A204.1 (cell line): ENCODE results near the gene KMT2E.
A peak's percentile ranks its signal among the peaks of the same experiment; 100 is the strongest.

Experiments
- FAIRE-seq: peaks from 2 replicates; lab custom pipeline; 2012; peaks lifted over from hg19 to GRCh38; lab: Jason Lieb, UNC

The KMT2E gene

GRCh38 chr7:105084581-105084980 lies 70.6 kb downstream of the KMT2E start:
- peak; percentile 29 for FAIRE-seq

- FAIRE-seq: peak; percentile 97
These were observed 72.8 kb downstream of the KMT2E start for GRCh38 chr7:105086850-105087249.

- no peak for FAIRE-seq
These were observed 74.0 kb downstream of the KMT2E start for GRCh38 chr7:105087981-105088380.

DNA sequence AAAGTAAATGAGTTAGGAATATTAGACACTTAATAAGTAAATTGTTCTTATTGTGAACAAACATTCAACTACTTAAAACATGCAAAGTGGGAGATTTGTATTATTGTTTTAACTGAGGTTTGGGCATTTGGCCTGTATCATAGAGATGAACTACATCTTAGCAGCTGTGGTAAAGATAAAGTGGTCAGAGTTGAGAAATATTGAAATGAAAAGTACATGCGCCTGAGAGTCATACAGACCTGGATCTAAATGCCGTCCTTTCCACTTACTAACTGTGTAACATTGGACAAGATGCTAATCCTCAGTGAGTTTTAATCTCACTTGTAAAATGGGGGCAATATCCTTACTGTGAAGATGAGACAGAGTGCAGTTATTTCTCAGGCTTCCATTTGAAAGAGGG lies 74.5 kb downstream of the KMT2E start:
- no peak for FAIRE-seq

GRCh38 chr7:105094966-105095365 lies 81.0 kb downstream of the KMT2E start:
- no peak for FAIRE-seq

- no peak for FAIRE-seq
These were observed 82.3 kb downstream of the KMT2E start for GRCh38 chr7:105096306-105096705.

- no peak for FAIRE-seq
These were observed 83.6 kb downstream of the KMT2E start for GRCh38 chr7:105097619-105098018.

DNA sequence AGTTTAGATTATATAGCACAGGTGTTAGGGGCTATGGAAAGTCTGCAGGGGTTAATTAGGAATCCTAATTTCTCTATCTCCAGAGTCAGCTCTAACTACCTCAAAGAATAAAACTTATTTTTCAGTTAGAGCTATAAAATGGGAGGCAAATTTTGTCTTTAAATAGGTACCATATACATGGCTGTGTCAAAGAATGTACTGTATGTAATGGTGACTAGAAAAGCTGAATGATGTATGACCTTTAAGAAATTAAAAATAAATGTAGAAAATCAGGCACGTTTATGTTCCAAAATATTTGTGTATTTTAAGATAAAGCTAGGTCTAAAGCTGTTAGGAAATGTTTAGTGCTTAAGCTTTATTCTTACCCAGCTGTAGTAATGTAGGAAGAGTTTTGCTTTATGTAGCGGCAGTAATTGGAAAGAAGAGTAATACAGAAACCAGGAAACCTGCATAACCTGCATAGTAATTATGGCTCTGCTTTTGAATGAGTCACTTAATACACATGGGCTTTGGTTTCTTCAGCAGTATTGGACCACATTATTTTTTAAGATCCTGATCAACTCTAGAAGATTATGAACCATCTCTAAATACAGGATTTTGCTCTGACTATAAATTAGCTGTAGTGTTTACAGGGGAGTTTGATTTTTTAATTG lies 85.0 kb downstream of the KMT2E start:
- FAIRE-seq: peak; percentile 23

DNA sequence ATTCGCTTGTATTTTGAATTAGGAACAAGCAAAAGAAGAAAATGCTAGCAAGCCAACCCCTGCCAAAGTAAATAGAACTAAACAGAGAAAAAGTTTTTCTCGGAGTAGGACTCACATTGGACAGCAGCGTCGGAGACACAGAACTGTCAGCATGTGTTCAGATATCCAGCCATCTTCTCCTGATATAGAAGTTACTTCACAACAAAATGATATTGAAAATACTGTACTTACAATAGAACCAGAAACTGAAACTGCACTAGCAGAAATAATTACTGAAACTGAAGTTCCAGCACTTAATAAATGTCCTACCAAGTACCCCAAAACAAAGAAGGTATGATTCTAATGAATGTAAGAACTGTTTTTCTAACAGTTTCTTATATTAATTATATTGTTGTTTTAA lies 87.9 kb downstream of the KMT2E start:
- no peak for FAIRE-seq

- FAIRE-seq: no peak
These were observed 88.8 kb downstream of the KMT2E start for GRCh38 chr7:105102557-105103352.

GRCh38 chr7:105105579-105105978 lies 91.6 kb downstream of the KMT2E start:
- FAIRE-seq: no peak

DNA sequence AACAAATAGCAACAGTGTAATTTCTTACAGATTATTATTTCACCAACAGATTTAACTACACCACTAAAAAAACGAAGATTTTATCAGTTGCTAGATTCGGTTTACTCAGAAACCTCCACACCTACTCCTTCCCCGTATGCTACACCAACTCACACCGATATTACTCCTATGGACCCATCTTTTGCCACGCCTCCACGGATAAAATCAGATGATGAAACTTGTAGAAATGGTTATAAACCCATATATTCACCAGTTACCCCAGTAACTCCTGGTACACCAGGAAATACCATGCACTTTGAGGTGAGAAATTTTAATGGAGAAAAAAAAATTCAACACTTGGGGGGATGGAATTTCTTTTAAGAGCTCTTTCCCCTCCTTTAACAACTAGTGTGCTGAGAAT lies 92.5 kb downstream of the KMT2E start:
- FAIRE-seq: no peak

GRCh38 chr7:105107458-105107857 lies 93.5 kb downstream of the KMT2E start:
- no peak for FAIRE-seq

DNA sequence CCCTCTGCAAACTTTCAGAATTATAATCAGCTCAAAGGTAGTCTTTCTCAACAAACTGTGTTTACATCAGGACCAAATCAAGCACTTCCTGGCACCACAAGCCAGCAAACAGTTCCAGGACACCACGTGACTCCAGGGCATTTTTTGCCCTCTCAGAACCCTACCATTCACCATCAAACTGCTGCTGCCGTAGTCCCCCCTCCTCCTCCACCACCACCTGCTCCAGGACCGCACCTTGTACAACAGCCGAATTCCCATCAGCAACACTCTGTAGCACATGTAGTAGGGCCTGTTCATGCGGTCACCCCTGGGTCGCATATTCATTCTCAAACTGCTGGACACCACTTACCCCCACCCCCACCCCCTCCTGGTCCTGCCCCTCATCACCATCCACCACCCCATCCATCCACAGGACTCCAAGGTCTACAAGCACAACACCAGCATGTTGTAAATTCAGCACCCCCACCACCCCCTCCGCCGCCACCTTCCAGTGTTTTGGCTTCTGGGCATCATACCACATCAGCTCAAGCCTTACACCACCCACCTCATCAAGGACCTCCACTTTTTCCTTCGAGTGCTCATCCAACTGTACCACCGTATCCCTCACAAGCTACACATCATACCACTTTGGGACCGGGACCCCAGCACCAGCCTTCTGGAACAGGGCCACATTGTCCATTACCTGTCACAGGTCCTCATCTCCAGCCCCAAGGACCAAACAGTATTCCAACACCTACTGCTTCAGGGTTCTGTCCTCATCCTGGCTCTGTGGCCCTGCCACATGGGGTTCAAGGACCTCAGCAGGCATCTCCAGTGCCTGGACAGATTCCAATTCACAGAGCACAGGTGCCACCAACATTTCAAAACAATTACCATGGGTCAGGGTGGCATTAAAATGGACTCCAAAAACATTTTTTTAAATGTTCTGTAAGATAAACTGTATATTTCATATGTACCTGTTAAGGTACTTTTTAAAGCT lies 98.7 kb downstream of the KMT2E start:
- no peak for FAIRE-seq

- FAIRE-seq: no peak
These were observed 104.9 kb downstream of the KMT2E start for GRCh38 chr7:105118612-105119600.

- FAIRE-seq: no peak
These were observed 108.6 kb downstream of the KMT2E start for GRCh38 chr7:105122619-105123018.

- no peak for FAIRE-seq
These were observed 111.7 kb downstream of the KMT2E start for GRCh38 chr7:105125745-105126144.

GRCh38 chr7:105126436-105126975 lies 112.5 kb downstream of the KMT2E start:
- FAIRE-seq: no peak

- FAIRE-seq: no peak
These were observed 113.2 kb downstream of the KMT2E start for GRCh38 chr7:105127179-105127578.

DNA sequence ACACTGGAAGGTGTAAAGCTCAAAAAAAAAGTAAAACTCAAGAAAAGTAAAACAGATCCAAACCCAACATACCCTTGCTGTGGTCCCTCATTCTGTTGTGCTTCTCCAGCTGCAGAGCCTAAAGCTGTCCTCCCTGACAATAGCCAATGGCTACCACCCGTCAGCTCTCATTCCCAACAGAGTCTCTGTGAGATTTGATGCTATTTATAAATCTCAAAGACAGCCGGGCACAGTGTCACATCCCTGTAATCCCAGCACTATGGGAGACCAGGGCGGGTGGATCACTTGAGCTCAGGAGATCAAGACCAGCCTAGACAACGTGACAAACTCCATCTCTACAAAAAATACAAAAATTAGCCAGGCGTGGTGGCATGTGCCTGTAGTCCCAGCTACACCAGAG lies 116.0 kb downstream of the KMT2E start:
- no peak for FAIRE-seq

DNA sequence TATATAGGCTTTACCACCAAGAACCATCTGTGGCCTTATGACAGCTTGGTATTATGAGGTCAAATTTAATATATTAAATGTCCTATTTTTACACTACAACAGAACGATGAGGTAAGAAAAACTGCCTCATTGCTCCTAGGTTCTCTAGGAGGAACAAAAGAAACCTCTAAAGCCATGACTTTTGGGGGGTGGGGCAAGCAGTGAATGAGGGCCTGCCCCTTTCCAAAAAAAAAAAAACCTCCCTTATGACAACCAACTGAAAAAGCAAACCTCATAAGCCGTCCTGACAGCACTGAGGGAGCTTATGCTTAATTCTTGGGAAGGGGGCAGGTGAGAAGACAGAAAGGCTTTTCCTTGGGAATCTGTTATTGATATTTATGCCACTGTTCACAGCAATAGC lies 116.6 kb downstream of the KMT2E start:
- FAIRE-seq: no peak
